GM12873 (cell line): ENCODE measurements around the gene SFMBT2.

ENCODE experiments used
- CTCF ChIP-seq: IDR thresholded peaks from 2 replicates; pipeline ENCODE4 v1.5.1; 2012; ENCODE audit warnings: low read depth, mild to moderate bottlenecking, moderate library complexity, low read length, control low read depth; ENCODE audit not compliant: insufficient read depth; ENCODE audit errors: missing control alignments

The SFMBT2 gene

GRCh38 chr10:7327885-7328284 is 82.9 kb downstream of the SFMBT2 start:
- no peak for TF ChIP-seq CTCF

DNA sequence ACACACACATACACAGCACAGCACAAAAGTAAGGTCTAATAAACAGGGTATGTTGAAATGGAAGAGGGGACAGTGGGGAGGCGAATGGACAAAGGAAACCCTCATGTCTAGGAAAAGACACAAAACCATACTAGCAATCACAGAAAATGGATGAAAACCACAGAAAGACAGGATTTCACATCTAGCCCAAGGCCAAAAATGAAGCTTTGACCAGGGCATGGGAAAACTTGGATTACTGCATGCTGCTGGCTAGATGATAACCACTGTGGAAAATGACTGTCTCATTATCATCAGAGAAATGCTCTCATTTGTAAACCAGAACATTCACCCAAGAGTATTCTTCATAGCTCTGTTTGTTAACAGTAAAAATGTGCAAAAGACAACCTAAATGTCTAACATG is 88.2 kb downstream of the SFMBT2 start:
- TF ChIP-seq CTCF = no peak

GRCh38 chr10:7320072-7320471 is 90.8 kb downstream of the SFMBT2 start:
- no peak for TF ChIP-seq CTCF

DNA sequence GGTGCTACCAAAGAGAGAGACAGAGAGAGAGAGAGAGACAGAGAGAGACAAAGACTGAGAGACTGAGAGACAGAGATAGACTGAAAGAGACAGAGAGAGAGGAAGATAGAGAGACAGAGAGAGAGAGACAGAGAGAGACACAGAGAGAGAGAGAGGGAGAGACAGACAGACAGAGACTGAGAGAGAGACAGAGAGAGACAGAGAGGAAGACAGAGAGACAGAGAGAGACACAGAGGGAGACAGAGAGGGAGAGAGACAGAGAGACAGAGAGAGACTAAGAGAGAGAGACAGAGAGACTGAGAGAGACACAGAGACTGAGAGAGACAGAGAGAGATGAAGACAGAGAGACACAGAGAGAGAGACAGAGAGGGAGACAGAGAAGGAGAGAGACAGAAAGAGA is 91.2 kb downstream of the SFMBT2 start:
- no peak for TF ChIP-seq CTCF

- TF ChIP-seq CTCF = no peak
These were observed 92.0 kb downstream of the SFMBT2 start for GRCh38 chr10:7318836-7319235.

DNA sequence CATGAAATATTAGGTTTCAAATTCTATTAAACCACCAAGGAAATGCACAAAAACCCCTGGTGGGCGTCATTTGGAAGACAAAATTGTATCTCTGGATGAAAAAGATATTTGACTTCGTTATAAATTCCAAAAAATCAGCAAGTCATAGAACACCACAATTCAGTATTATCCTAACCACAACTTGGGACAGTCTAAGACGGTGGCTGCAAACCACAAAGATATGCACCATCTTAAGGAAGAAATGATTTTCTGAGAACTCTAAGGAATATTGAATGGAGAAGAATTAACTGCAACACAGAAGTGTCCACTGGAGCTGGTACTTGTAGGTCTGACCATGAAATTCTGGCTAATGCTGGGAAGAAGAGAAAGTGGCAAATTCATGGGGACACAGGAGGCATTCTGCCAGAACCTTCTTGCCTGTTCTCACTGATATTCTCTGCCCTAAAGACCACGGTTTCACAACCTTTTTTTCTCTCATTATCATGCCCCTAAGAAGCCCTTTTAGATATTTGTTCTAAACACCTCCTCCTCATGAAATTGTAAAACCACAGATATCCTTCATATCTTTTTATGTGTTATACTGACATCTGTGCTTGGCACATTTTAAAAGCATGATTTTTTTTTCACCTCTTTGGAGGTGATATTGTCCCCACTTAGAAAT is 92.9 kb downstream of the SFMBT2 start:
- TF ChIP-seq CTCF = no peak

DNA sequence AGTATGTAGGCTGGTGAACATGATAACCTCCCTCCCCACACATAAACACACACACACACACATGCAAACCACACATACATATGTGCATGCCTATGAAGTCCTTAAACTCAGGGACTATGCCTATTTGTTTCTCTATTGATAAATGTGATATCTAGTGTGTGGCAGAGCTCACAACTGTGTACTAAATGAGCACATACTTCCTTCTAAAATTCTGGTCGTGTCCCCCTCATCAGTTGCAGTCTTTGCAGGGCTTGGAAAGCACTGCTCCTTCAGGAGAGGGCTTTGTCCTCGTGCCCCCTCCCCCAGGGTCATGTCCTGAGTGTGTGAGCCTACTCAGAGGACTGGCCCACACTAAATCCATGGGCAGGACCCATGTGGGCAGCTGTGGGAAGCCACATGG is 94.0 kb downstream of the SFMBT2 start:
- TF ChIP-seq CTCF = no peak

- no peak for TF ChIP-seq CTCF
These were observed 94.9 kb downstream of the SFMBT2 start for GRCh38 chr10:7315906-7316305.
